Loucy (cell line): Measurements from ENCODE around the gene C8B.

Experiments used
- CTCF ChIP-seq: fragments of 200-600 bp; sonication (generic); conservative IDR thresholded peaks from 2 replicates; pipeline ENCODE4 v1.5.1; 2014; ENCODE audit warnings: mild to moderate bottlenecking, antibody characterized with exemption, low read length
- EZH2phosphoT487 ChIP-seq: fragments of 200-600 bp; IDR thresholded peaks from 2 replicates; pipeline ENCODE4 v1.6.1; 2018; ENCODE audit warnings: antibody characterized with exemption, mild to moderate bottlenecking, moderate library complexity, borderline replicate concordance

- TF ChIP-seq CTCF: no peak
- no peak for TF ChIP-seq EZH2phosphoT487
These were observed 43.3 kb downstream of the C8B start for GRCh38 chr1:56922507-56922906.
